Testis (tissue), 2 donors: ENCODE measurements around the gene TPP1.

Experiments
- POLR2A ChIP-seq: fragments of 450-650 bp; IDR thresholded peaks from one replicate; pipeline ENCODE4 v1.6.1; 2017; ENCODE audit warnings: antibody characterized with exemption, mild to moderate bottlenecking, moderate library complexity
- TF ChIP-seq, protein P1 (sequence below), 3 experiments: fragments of 450-650 bp in 2 of 3; fragments of 200-600 bp in 1 of 3; sonication (generic) in 1 of 3; IDR thresholded peaks; one replicate each; pipeline ENCODE4 v1.5.1; 2016 to 2019; ENCODE audit warnings: antibody characterized with exemption in 3 of 3, mild to moderate bottlenecking in 2 of 3, moderate library complexity in 1 of 3

DNA sequence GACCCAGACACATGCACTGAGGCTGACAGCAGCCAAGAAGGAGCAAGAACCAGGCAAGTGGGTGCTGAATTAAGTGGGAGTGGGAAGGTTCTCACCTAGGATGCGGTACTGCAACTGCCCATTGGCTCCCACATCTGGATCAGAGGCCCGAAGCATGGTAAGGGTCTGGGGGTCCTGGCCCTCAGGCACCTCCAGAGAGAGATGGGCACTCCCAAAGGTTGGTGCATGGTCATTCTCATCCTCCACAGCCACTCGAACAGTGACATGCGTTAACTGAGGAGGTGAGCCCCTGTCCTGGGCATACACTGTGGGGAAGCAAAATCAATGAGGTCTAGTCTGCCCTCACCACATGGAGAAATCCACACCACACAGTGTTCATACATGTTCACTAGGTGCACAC, 9.3 kb upstream of the TPP1 start:
- TF ChIP-seq, protein P1, sequence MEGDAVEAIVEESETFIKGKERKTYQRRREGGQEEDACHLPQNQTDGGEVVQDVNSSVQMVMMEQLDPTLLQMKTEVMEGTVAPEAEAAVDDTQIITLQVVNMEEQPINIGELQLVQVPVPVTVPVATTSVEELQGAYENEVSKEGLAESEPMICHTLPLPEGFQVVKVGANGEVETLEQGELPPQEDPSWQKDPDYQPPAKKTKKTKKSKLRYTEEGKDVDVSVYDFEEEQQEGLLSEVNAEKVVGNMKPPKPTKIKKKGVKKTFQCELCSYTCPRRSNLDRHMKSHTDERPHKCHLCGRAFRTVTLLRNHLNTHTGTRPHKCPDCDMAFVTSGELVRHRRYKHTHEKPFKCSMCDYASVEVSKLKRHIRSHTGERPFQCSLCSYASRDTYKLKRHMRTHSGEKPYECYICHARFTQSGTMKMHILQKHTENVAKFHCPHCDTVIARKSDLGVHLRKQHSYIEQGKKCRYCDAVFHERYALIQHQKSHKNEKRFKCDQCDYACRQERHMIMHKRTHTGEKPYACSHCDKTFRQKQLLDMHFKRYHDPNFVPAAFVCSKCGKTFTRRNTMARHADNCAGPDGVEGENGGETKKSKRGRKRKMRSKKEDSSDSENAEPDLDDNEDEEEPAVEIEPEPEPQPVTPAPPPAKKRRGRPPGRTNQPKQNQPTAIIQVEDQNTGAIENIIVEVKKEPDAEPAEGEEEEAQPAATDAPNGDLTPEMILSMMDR (IDR thresholded peaks at IDR 0.05), result no peak
- no peak for TF ChIP-seq POLR2A
